Natural killer cell (primary cell): ENCODE data around the gene NOG. TPM values are rescaled to one million over a fixed set of nuclear protein-coding genes. Genes with fewer than 3 reads are reported as not detected.

Experiments used
- ATAC-seq, 3 donors: fragments of 150-1000 bp in 2 of 3; fragments of 200-7000 bp in 1 of 3; cut with Tn5 transposase; 1 replicate in 1 of 3; 2 replicates in 2 of 3; pipeline ENCODE4 v1.10.0; 2021; ENCODE audit warnings: mild to moderate bottlenecking in 2 of 3, moderate library complexity in 2 of 3
- DNase-seq, 2 donors: peaks; one replicate each; pipeline versions ENCODE4 v3.0.0 to v3.0.0-alpha.2; 2013 to 2021; ENCODE audit warnings: mixed read lengths in 1 of 2
- H3K27ac ChIP-seq: one replicate; pipeline ENCODE4 v1.5.1; 2013; ENCODE audit warnings: mild to moderate bottlenecking, low read length
- H3K27me3 ChIP-seq: one replicate; pipeline ENCODE4 v1.6.1; 2013; ENCODE audit warnings: low read length; ENCODE audit not compliant: control insufficient read depth, insufficient read depth
- H3K36me3 ChIP-seq: one replicate; pipeline ENCODE4 v1.6.1; 2013; ENCODE audit warnings: low read length; ENCODE audit not compliant: control insufficient read depth, insufficient read depth
- H3K4me1 ChIP-seq: one replicate; pipeline ENCODE4 v1.6.1; 2013; ENCODE audit warnings: low read length; ENCODE audit not compliant: control insufficient read depth, insufficient read depth
- H3K4me3 ChIP-seq: one replicate; pipeline ENCODE4 v1.5.1; 2013; ENCODE audit warnings: low read length
- H3K9me3 ChIP-seq: one replicate; pipeline ENCODE4 v1.6.1; 2013; ENCODE audit warnings: low read length; ENCODE audit not compliant: control insufficient read depth, insufficient read depth
- H3K27ac Mint-ChIP-seq, 2 donors: one replicate each; pipeline ENCODE4 v1.8.0; 2022; ENCODE audit warnings: mild to moderate bottlenecking in 2 of 2, mixed read lengths in 2 of 2, moderate library complexity in 1 of 2
- H3K27me3 Mint-ChIP-seq, 2 donors: one replicate each; pipeline ENCODE4 v1.8.0; 2022; ENCODE audit warnings: low read depth in 2 of 2, mixed read lengths in 2 of 2
- H3K36me3 Mint-ChIP-seq: one replicate; pipeline ENCODE4 v1.8.0; 2022; ENCODE audit warnings: mixed read lengths
- H3K4me1 Mint-ChIP-seq, 2 donors: one replicate each; pipeline ENCODE4 v1.8.0; 2022; ENCODE audit warnings: mixed read lengths in 2 of 2
- H3K4me3 Mint-ChIP-seq: one replicate; pipeline ENCODE4 v1.8.0; 2022; ENCODE audit warnings: mild to moderate bottlenecking, moderate library complexity, mixed read lengths
- H3K9me3 Mint-ChIP-seq, 2 donors: one replicate each; pipeline ENCODE4 v1.8.0; 2022; ENCODE audit warnings: mixed read lengths in 2 of 2
- CTCF ChIP-seq: fragments of 200-600 bp; IDR thresholded peaks from one replicate; pipeline ENCODE4 v1.8.0; 2022; ENCODE audit warnings: antibody characterized with exemption
- WGBS: methylation state at CpG from one replicate; pipeline ENCODE4 v1.1.7; 2013; ENCODE audit warnings: missing lambda C conversion rate; ENCODE audit not compliant: insufficient coverage; 5-methylcytosine and 5-hydroxymethylcytosine counted together
- intact Hi-C: fragments of 100-400 bp; cut with micrococcal nuclease; formaldehyde crosslinking; loops from one replicate; pipeline ENCODE4 v1.14.2; 2022
- total RNA-seq, 4 donors: library from RNA; stranded (reverse); fragments of 120-200 nt in 1 of 4; gene quantifications; one replicate each; pipeline versions ENCODE4 v1.2.3 to v1.2.4, GENCODE V29; 2013 to 2022

Gene NOG
- total RNA-seq, 3 donors from 2014 or later (not counting 1 experiment from before 2014, with no cell fraction given) = 0.19 to 0.77 (median 0.38) TPM

- Mint-ChIP-seq H3K4me1 (peaks cover 11% of the 10 kb centered on the region in 2 donors), H3K27me3 (peaks cover 51 to 79% of the 10 kb centered on the region in 2 donors), H3K27ac (no peak overlapping the region), H3K36me3 (no peaks in the 10 kb centered on the region), H3K4me3 (no peak overlapping the region), H3K9me3 (no peaks in the 10 kb centered on the region)
- TF ChIP-seq CTCF = no peak
- Histone ChIP-seq H3K4me1 (peaks cover 21% of the 10 kb centered on the region), H3K27me3 (peaks cover 31% of the 10 kb centered on the region), H3K9me3 (no peaks in the 10 kb centered on the region), H3K4me3 (no peak overlapping the region), H3K36me3 (no peaks in the 10 kb centered on the region), H3K27ac (no peak overlapping the region)
- intact Hi-C loops = no loop called here
- ATAC-seq (no peak), DNase-seq (no peak)
- WGBS = 96% methylated on average over 1 of the region's 1 CpG
Measured at GRCh38 chr17:56600256-56600655, 6.8 kb downstream of the NOG start.

- no peak for ATAC-seq
- no peaks in the 10 kb centered on the region for H3K36me3 Mint-ChIP-seq
- Histone ChIP-seq H3K4me3 (no peak overlapping the region), H3K4me1 (peaks cover 11% of the 10 kb centered on the region), H3K27ac (no peak overlapping the region), H3K27me3 (peaks cover 21% of the 10 kb centered on the region), H3K36me3 (no peaks in the 10 kb centered on the region), H3K9me3 (no peaks in the 10 kb centered on the region)
- peaks cover 8 to 11% of the 10 kb centered on the region in 2 donors for H3K4me1 Mint-ChIP-seq
- H3K9me3 Mint-ChIP-seq = no peaks in the 10 kb centered on the region
- intact Hi-C loops = no loop called here
- no peak for TF ChIP-seq CTCF
- no peak overlapping the region for H3K27ac Mint-ChIP-seq
- DNase-seq = no peak
- H3K27me3 Mint-ChIP-seq = peaks cover 52 to 87% of the 10 kb centered on the region in 2 donors
- WGBS = 81% methylated on average over 1 of the region's 1 CpG
- H3K4me3 Mint-ChIP-seq = no peak overlapping the region
Measured at GRCh38 chr17:56601591-56601990, 8.1 kb downstream of the NOG start.

- ATAC-seq (no peak), DNase-seq (peak in 1 of 2 donors; percentile 82)
- 70% methylated on average over 8 of the region's 8 CpGs for WGBS
- peaks cover 0 to 4% of the 10 kb centered on the region in 2 donors for H3K4me1 Mint-ChIP-seq
- no peak overlapping the region for H3K27ac Mint-ChIP-seq
- Histone ChIP-seq H3K4me1 (peaks cover 4% of the 10 kb centered on the region), H3K27me3 (peaks cover 16% of the 10 kb centered on the region), H3K27ac (no peak overlapping the region), H3K4me3 (no peak overlapping the region), H3K36me3 (no peaks in the 10 kb centered on the region), H3K9me3 (no peaks in the 10 kb centered on the region)
- peaks cover 46 to 80% of the 10 kb centered on the region in 2 donors for H3K27me3 Mint-ChIP-seq
- H3K4me3 Mint-ChIP-seq = no peak overlapping the region
- H3K36me3 Mint-ChIP-seq = no peaks in the 10 kb centered on the region
- no peak for TF ChIP-seq CTCF
- intact Hi-C loops = no loop called here
- no peaks in the 10 kb centered on the region for H3K9me3 Mint-ChIP-seq
Measured at GRCh38 chr17:56602292-56603130, 9.0 kb downstream of the NOG start.
